Ectodermal cell (in vitro differentiated cells): Measurements from ENCODE around the gene BBS10.
"Not testable (repeated sequence)": the region's sequence is repeated elsewhere in the genome, so short reads cannot be mapped to it uniquely, and the experiment has no call there.

ENCODE experiments used
- H3K27ac ChIP-seq: 2 replicates; pipeline ENCODE4 v1.7.0; 2013; ENCODE audit warnings: mild to moderate bottlenecking, low read depth, low read length; ENCODE audit not compliant: insufficient read depth, poor library complexity, severe bottlenecking
- H3K27me3 ChIP-seq: 2 replicates; pipeline ENCODE4 v1.7.0; 2013; ENCODE audit warnings: mild to moderate bottlenecking, low read length; ENCODE audit not compliant: insufficient read depth, control insufficient read depth, poor library complexity, severe bottlenecking
- H3K36me3 ChIP-seq: one replicate; pipeline ENCODE4 v1.7.0; 2013; ENCODE audit warnings: low read length; ENCODE audit not compliant: control insufficient read depth, insufficient read depth
- H3K4me1 ChIP-seq: one replicate; pipeline ENCODE4 v1.7.0; 2013; ENCODE audit warnings: low read length; ENCODE audit not compliant: control insufficient read depth, insufficient read depth
- H3K4me3 ChIP-seq: 2 replicates; pipeline ENCODE4 v1.7.0; 2013; ENCODE audit warnings: low read depth, low read length, control low read depth; ENCODE audit not compliant: insufficient read depth
- H3K9me3 ChIP-seq: 2 replicates; pipeline ENCODE4 v1.7.0; 2013; ENCODE audit warnings: mild to moderate bottlenecking, low read length, moderate library complexity; ENCODE audit not compliant: control insufficient read depth
- WGBS, 2 experiments: methylation state at CpG; one replicate each; pipeline ENCODE4 v1.1.7; 2013; ENCODE audit warnings: missing lambda C conversion rate in 2 of 2; 5-methylcytosine and 5-hydroxymethylcytosine counted together

Gene BBS10

DNA sequence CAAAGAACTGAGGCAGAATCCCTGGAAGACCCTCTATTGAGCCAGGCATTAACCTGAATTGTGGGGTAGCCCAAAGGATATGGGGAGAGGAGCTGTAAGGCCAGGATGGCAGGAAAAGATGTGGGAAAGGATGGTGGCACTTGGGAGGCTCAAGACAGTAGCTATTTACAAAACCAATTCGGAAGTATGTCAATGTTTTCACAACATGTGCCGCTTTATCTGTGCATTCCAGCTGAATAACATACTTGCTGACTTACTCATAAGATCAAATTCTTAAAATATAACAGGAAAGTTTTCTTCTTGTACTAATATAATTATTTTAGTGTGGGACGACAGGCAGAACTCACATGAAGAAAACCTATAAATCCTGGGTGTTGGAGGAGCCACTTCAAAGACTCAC lies 10.6 kb downstream of the BBS10 start:
- 91 to 93% methylated on average over 3 of the region's 3 CpGs for WGBS, 2 experiments
- Histone ChIP-seq H3K4me1 (peaks cover 7% of the 10 kb centered on the region), H3K27me3 (no peaks in the 10 kb centered on the region), H3K36me3 (no peaks in the 10 kb centered on the region), H3K4me3 (no peak overlapping the region), H3K27ac (no peak overlapping the region), H3K9me3 (no peaks in the 10 kb centered on the region)

DNA sequence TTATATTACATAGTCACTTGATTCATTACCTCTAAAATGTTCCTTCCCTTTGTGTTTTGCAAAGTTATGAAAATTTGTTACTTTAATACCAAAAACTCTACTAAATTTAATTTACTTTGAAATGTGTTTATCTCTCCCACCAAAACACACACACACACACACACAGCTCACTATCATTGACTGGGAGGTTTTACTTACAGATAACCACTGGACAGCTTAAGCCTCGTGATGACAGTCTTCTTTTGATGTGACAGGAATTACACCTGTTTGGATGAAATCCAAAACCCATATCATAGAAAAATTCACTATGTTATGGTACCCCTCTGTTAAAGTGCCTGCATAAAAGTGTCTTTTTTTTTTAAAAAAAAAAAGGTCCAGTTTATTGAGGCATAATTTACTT lies 15.6 kb downstream of the BBS10 start:
- no peaks in the 10 kb centered on the region for H3K36me3 ChIP-seq
- no peaks in the 10 kb centered on the region for H3K27me3 ChIP-seq
- no peaks in the 10 kb centered on the region for H3K9me3 ChIP-seq
- peaks cover 7% of the 10 kb centered on the region for H3K4me1 ChIP-seq
- no peak overlapping the region for H3K4me3 ChIP-seq
- no peak overlapping the region for H3K27ac ChIP-seq
- WGBS, 2 experiments = 80 to 93% methylated on average over 1 of the region's 1 CpG

DNA sequence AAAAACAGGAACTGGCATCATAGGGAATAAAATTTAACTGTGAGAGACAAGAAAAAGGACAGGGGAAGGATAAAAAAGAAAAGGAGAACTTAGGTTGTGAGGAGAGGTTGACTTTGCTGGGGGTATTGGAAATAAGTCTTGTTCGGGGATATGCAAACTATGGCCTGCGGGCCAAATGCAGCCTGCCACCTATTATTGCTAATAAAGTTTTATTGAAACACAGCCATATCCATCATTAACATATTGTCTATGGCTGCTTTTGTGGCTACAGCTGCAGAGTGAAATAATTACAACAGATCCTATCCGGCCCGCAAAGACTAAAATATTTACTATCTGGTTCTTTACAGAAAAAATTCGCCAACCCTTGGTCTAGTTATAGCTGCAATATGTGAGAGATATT lies 18.6 kb downstream of the BBS10 start:
- no peaks in the 10 kb centered on the region for H3K4me1 ChIP-seq
- H3K4me3 ChIP-seq = no peak overlapping the region
- H3K27ac ChIP-seq = no peak overlapping the region
- H3K27me3 ChIP-seq = no peaks in the 10 kb centered on the region
- WGBS, 2 experiments = 91 to 98% methylated on average over 5 of the region's 5 CpGs
- no peaks in the 10 kb centered on the region for H3K9me3 ChIP-seq
- H3K36me3 ChIP-seq = no peaks in the 10 kb centered on the region

DNA sequence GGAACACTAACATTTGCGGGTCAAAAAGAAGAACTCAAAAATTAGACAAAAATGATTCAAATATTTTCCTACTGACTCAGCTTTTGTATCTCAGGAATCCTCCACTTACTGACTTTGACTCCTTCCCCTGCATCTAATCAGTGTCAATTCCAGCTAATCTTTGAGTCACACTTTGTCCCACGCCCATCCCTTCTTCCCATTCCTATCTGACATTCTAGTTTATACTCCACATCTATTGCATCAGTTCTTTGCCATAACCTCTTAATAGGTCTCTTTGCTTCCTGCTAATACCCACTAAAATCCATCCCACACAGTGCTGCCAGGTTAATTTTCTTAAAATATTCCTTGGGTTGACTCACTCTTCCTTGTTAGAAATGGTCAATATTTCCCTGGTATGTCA lies 19.1 kb downstream of the BBS10 start:
- H3K4me1 ChIP-seq = no peaks in the 10 kb centered on the region
- H3K27ac ChIP-seq = no peak overlapping the region
- WGBS, 2 experiments = 83 to 89% methylated on average over 2 of the region's 2 CpGs
- H3K4me3 ChIP-seq = no peak overlapping the region
- no peaks in the 10 kb centered on the region for H3K27me3 ChIP-seq
- H3K9me3 ChIP-seq = no peaks in the 10 kb centered on the region
- no peaks in the 10 kb centered on the region for H3K36me3 ChIP-seq

DNA sequence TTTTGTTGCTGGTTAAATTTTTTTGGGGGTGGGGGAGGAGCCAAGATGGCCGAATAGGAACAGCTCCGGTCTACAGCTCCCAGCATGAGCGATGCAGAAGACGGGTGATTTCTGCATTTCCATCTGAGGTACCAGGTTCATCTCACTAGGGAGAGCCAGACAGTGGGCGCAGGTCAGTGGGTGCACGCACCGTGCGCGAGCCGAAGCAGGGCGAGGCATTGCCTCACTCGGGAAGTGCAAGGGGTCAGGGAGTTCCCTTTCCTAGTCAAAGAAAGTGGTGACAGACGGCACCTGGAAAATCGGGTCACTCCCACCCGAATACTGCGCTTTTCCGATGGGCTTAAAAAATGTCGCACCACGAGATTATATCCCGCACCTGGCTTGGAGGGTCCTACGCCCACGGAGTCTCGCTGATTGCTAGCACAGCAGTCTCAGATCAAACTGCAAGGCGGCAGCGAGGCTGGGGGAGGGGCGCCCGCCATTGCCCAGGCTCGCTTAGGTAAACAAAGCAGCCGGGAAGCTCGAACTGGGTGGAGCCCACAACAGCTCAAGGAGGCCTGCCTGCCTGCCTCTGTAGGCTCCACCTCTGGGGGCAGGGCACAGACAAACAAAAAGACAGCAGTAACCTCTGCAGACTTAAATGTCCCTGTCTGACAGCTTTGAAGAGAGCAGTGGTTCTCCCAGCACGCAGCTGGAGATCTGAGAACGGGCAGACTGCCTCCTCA lies 28.5 kb downstream of the BBS10 start:
- not testable (repeated sequence) for H3K9me3 ChIP-seq, H3K4me1 ChIP-seq

DNA sequence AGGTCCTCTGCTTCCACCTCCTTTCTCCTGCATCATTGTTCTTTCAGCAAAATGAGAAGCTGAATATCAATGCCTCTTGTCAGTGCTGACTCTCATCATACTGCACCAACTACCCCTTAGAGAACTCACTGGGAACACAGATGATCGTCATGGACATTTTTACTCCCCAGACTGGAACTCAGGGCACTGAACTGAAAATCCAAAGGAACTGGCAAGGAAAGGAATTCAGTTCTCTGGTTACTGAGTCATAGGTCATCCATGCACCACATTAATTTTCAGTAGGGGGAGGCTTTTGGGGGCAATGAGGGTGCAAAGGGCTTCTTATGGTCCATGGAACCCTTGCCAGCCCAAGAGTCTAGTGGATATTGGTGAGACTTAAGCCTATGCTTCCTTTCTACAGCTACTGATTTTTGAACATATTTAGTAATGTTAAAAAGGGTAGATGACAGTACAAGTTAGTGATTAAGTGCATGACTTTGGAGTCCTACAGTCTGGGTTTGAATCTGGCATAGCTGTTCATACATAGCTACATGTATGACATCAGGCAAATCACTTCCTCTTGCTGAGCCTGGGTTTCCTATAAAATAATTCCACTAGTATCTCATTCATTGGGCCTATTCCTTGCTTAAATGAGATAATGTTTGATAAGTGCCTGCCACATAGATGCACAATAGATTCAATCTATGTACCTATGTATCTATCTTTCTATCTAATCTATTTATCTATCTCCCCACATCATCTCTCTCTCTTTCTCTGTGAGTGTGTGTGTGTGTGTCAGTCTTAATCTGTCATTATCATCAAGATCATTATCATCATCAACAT lies 29.2 kb downstream of the BBS10 start:
- H3K27ac ChIP-seq = no peak overlapping the region
- H3K4me1 ChIP-seq = no peaks in the 10 kb centered on the region
- no peaks in the 10 kb centered on the region for H3K27me3 ChIP-seq
- WGBS, 2 experiments = 92 to 100% methylated on average over 1 of the region's 1 CpG
- H3K9me3 ChIP-seq = no peaks in the 10 kb centered on the region
- H3K36me3 ChIP-seq = no peaks in the 10 kb centered on the region
- no peak overlapping the region for H3K4me3 ChIP-seq

More for the DNA sequence above, 28.5 kb downstream of the BBS10 start:
- H3K27me3 ChIP-seq, H3K36me3 ChIP-seq, H3K4me3 ChIP-seq, H3K27ac ChIP-seq: not testable (repeated sequence)
- 39 to 41% methylated on average over 30 of the region's 32 CpGs for WGBS, 2 experiments

DNA sequence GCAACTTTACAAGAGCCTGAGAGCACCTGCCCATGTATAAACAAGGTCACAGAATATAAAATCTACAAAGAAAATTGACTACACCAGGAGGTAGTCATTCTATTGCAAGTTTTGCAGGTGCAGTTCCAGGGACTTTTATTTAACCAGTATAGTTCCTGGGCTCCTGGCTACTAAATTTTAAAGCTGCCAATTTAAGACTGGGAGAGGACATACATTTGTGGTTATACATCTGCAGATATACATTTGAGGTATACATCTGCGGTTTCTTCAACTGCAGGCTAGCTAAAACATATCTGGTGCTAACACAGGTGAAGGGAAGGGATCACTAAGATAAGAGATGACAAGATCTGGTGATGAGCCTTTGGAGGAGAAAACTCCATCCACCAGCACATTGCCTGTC lies 30.2 kb downstream of the BBS10 start:
- Histone ChIP-seq H3K27ac (no peak overlapping the region), H3K4me3 (no peak overlapping the region), H3K27me3 (no peaks in the 10 kb centered on the region), H3K4me1 (no peaks in the 10 kb centered on the region), H3K36me3 (no peaks in the 10 kb centered on the region), H3K9me3 (no peaks in the 10 kb centered on the region)
- 94 to 100% methylated on average over 1 of the region's 1 CpG for WGBS, 2 experiments

DNA sequence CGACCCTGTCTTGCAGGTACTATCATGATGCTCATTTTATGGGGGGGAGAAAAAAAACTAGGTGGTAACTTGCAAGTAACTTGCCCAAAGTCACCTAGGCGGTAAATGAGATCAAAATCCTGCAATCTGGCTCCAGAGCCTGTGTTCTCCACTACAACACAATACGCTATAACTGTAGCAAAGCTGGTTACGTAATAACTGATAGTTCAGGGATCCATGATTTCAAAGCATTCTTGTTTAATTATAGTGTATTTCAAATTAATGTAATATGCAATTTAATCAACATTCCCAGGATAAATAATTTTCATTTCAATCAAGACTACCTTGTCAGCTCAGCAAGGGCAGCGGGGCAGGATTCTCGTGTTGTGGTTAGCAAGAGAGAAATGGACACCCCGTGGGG lies 31.7 kb downstream of the BBS10 start:
- Histone ChIP-seq H3K36me3 (no peaks in the 10 kb centered on the region), H3K4me3 (no peak overlapping the region), H3K4me1 (no peaks in the 10 kb centered on the region), H3K27ac (no peak overlapping the region), H3K27me3 (no peaks in the 10 kb centered on the region), H3K9me3 (no peaks in the 10 kb centered on the region)
- 92 to 93% methylated on average over 5 to 6 of the region's 7 CpGs for WGBS, 2 experiments

DNA sequence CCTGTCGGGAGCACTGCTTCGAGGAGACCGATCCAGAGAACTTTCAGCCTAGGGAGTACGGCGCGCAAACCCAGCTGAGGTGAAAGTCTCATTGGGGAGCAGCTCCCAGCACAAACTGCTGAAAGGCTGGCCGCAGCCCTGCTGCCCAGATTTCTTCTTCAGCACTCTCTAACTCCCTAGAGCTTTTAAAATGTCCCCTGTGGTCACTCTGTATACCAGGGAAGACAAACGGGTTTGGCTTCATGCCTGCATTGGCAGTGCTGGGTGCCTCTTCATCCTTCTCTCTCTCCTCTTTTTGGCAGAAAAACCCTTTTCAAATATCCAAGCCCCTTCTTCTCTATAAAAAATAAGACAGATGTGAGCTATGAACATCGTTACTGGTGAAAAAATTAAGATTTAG lies 34.9 kb downstream of the BBS10 start:
- Histone ChIP-seq H3K36me3 (no peaks in the 10 kb centered on the region), H3K4me3 (no peak overlapping the region), H3K9me3 (no peaks in the 10 kb centered on the region), H3K27me3 (no peaks in the 10 kb centered on the region), H3K27ac (no peak overlapping the region), H3K4me1 (no peaks in the 10 kb centered on the region)
- WGBS, 2 experiments = 87 to 88% methylated on average over 9 of the region's 9 CpGs

DNA sequence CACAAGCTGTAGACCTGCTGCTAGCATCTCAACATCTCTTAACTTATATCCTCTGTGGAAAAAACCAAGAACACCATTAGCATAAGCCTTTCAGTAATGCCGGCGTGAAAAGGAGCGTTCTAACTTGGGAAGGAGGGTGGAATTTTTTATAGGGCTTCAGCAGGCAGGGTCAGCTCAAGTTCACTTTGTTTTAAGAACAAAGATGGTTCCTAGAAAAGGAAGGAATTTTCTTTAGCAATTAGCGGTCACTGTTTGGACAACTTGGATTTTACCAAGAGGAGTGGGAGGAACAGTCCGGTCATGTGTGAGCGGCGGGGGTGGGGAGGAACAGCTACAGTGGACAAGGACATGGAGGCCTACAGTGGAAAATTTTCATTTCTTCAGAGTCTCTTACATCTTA lies 35.9 kb downstream of the BBS10 start:
- 80% methylated on average over 7 of the region's 7 CpGs for whole genome bisulfite sequencing, 2 experiments
- H3K4me3 ChIP-seq = no peak overlapping the region
- no peak overlapping the region for H3K27ac ChIP-seq

More for the DNA sequence above, 35.9 kb downstream of the BBS10 start:
- Histone ChIP-seq H3K27me3 (no peaks in the 10 kb centered on the region), H3K36me3 (no peaks in the 10 kb centered on the region), H3K9me3 (no peaks in the 10 kb centered on the region), H3K4me1 (no peaks in the 10 kb centered on the region)
